ENCODE results near the gene SLC18B1.
A peak's percentile ranks its signal among the peaks of the same experiment; 100 is the strongest.

The SLC18B1 gene

DNA sequence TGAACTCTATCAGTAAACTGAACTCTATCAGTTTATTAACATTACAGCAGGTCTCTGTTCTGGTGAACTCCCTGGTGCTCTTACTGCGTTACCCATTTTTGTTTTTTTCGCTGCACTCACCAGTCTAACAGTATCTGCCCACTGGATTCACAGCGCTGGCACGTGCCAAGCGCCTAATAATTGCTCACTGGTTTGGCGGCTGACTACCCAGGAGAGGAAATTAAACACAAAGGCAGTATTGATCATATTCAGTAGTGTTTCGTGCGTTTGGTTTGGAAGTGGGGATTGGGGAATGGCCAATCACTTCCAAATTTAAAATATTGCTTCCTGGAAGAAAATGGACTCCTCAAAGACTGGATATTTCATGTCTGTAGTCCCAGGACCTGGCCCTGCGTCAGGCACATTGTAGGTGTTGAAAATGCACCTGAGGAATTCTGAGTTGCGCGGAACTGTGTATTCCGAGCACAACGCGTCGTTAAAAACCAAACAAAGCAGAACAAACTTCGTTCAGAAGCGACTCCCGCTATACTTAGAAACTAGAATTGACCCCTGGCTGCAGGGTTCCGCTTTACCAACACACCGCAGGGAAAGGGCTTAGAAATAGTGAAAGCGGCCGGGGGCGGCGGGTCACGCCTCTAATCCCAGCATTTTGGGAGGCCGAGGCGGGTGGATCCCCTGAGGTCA lies 14.9 kb upstream of the SLC18B1 start:
- DNase-seq (ENCODE audit: low read depth): peak; percentile 57

DNA sequence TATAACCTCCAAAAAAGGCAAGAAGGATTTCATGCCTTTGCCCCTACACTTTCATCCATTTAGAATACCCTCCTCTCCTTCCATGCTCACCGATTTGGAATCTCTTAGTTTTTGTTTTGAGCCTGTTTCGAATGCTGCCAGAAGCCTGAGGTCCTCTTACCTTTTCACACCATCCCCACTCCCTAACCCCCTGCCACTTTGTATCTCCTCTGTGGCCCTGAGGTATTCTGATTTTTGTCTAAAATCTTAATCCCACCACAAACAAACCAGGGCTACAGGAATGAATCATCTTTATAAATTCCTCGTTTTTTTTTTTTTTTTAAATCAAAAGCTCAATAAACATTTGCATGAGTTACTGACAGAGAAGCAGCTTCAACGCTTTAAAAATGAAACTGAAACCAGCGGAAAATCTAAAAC lies 14.3 kb upstream of the SLC18B1 start:
- TF ChIP-seq, protein P1, sequence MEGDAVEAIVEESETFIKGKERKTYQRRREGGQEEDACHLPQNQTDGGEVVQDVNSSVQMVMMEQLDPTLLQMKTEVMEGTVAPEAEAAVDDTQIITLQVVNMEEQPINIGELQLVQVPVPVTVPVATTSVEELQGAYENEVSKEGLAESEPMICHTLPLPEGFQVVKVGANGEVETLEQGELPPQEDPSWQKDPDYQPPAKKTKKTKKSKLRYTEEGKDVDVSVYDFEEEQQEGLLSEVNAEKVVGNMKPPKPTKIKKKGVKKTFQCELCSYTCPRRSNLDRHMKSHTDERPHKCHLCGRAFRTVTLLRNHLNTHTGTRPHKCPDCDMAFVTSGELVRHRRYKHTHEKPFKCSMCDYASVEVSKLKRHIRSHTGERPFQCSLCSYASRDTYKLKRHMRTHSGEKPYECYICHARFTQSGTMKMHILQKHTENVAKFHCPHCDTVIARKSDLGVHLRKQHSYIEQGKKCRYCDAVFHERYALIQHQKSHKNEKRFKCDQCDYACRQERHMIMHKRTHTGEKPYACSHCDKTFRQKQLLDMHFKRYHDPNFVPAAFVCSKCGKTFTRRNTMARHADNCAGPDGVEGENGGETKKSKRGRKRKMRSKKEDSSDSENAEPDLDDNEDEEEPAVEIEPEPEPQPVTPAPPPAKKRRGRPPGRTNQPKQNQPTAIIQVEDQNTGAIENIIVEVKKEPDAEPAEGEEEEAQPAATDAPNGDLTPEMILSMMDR (IDR thresholded peaks at IDR 0.05; ENCODE audit: insufficient read depth, low read depth, low read length, missing control alignments): no peak
- DNase-seq (ENCODE audit: low read depth): peak; percentile 13
- H3K4me3 ChIP-seq (ENCODE audit: low read length): peak overlapping the region; percentile 85

More for the DNA sequence above, 14.9 kb upstream of the SLC18B1 start:
- TF ChIP-seq, protein P1 (IDR thresholded peaks at IDR 0.05; ENCODE audit: insufficient read depth, low read depth, low read length, missing control alignments): no peak
- peak overlapping the region; percentile 85 for H3K4me3 ChIP-seq (ENCODE audit: low read length)

DNA sequence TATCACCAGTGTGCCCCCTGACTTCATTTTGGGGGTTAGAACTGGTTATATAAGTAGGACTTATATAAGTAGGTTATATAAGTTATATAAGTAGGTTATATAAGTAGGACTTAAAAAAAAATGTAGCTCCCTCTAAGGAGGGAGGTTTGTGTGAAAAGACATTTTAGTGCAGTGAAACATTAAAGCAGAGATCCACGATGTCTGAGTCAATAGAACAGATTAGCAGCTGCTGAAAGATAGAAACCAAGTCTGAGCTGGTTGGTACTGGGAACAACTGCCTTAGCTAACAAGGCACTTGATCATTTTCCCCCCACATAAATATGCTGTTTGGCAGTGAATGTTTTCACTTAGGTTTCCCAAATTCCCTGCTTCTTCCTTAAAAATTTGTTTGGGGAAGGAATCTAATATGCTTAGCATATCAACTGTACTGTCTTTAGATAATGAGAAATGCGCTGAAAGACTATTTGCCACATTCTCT lies 13.9 kb upstream of the SLC18B1 start:
- peak overlapping the region; percentile 85 for H3K4me3 ChIP-seq (ENCODE audit: low read length)
- TF ChIP-seq, protein P1 (IDR thresholded peaks at IDR 0.05; ENCODE audit: insufficient read depth, low read depth, low read length, missing control alignments): no peak
- DNase-seq (ENCODE audit: low read depth): peak; percentile 58

DNA sequence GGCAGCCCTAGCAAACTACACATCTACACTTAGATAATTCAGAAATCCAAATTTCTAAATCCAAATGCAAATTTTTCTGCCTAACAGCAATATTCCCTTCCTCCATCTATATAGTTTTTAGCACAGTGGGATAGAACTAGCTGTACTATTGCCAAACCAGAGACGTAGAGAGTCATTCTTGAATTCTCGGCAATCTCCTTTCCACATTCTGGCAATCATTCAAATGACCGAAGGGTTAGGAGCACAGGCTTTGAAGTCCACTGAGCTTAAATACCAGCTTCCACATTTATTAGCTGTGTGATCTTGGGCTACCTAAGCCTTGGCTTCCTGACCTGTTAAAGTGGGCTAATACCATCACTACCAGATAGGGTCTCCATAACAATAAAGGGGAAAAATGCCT lies 12.8 kb upstream of the SLC18B1 start:
- TF ChIP-seq, protein P1 (IDR thresholded peaks at IDR 0.05; ENCODE audit: insufficient read depth, low read depth, low read length, missing control alignments): no peak
- no peak for DNase-seq (ENCODE audit: low read depth)
- no peak overlapping the region for H3K4me3 ChIP-seq (ENCODE audit: low read length)

DNA sequence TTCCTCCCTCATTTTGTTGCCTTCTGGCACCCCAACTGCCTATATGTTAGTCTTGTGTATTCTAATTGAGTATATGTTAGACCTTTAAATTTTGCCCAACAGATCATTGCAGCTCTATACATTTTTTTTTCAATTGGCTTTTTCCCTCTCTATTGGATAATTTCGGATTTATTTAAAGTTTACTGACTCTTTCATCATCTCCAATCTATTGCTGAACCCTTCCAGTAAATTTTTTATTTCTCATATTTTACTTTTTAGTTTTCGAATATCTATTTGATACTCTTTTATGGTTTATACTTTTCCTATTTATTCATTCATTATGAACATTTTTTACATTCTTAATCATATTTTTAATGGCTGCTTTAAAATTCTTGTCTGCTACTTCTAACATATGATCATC lies 7.1 kb upstream of the SLC18B1 start:
- no peak for DNase-seq (ENCODE audit: low read depth)
- TF ChIP-seq, protein P1 (IDR thresholded peaks at IDR 0.05; ENCODE audit: insufficient read depth, low read depth, low read length, missing control alignments): no peak
- no peak overlapping the region for H3K4me3 ChIP-seq (ENCODE audit: low read length)

DNA sequence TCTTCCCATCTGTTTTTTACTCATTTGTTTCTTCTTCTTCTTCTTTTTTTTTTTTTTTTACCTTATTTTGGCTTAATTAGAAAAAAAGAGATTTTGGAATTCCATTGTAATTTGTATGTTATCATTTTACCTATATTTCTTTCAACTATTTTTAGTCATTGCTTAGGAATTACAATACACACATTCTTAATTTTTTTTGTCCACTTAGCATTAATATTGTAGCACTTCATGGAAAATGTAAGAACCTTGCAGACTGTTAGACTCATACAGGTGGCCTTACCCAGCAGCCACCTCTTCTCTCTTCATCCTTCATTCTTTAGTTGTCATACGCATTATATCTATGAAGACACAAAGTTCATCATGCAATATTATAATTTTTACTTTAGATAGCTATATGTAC lies 5.8 kb upstream of the SLC18B1 start:
- TF ChIP-seq, protein P1 (IDR thresholded peaks at IDR 0.05; ENCODE audit: insufficient read depth, low read depth, low read length, missing control alignments): no peak
- no peak for DNase-seq (ENCODE audit: low read depth)
- H3K4me3 ChIP-seq (ENCODE audit: low read length): no peak overlapping the region

DNA sequence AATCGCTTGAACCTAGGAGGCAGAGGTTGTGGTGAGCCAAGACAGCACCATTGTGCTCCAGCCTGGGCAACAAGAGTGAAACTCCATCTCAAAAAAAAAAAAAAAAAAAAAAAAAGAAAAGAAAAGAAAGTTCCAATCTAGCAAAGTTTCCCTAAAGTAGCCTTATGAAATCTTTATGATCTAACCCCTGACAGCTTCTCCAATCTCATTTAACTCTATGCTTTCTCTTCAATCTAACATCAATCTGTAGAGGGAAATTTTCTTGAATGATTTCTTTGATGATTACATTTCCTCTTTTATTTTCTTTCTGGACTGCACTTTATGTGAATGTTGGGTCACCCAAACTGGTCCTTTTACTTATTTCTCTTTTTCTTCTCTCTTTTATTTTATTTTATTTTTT lies 2.2 kb upstream of the SLC18B1 start:
- no peak overlapping the region for H3K4me3 ChIP-seq (ENCODE audit: low read length)
- DNase-seq (ENCODE audit: low read depth): no peak
- TF ChIP-seq, protein P1 (IDR thresholded peaks at IDR 0.05; ENCODE audit: insufficient read depth, low read depth, low read length, missing control alignments): no peak
